Fibroblast of gingiva (primary cell): ENCODE results near the gene FAM120B.

Source experiments
- DNase-seq: peaks from one replicate; pipeline ENCODE4 v3.0.0-alpha.2; 2011; ENCODE audit warnings: low read depth

The FAM120B gene

GRCh38 chr6:170420791-170421776 lies 114.5 kb downstream of the FAM120B start:
- no peak for DNase-seq

- no peak for DNase-seq
Measured at GRCh38 chr6:170421921-170422320, 115.4 kb downstream of the FAM120B start.

DNA sequence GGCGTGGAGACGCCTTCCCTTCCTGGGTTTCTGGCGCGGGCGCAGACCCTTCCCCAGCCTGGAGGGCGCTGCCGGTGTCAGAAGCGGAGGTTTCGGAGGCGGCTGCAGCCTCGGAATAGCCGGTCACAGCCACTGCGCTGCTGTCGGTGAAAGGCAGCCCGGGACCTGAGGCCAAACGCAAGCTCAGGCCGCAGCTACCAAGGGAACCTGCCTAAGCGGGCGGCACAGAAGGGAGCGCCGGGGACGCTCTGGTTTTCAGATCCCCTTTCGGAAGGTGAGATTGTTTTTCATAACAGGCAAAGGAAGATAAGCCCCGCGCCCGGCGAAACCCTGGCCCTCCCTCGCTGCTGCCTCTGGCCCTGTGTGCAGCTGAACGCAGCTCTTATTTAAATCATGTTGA lies 116.5 kb downstream of the FAM120B start:
- DNase-seq, result no peak

DNA sequence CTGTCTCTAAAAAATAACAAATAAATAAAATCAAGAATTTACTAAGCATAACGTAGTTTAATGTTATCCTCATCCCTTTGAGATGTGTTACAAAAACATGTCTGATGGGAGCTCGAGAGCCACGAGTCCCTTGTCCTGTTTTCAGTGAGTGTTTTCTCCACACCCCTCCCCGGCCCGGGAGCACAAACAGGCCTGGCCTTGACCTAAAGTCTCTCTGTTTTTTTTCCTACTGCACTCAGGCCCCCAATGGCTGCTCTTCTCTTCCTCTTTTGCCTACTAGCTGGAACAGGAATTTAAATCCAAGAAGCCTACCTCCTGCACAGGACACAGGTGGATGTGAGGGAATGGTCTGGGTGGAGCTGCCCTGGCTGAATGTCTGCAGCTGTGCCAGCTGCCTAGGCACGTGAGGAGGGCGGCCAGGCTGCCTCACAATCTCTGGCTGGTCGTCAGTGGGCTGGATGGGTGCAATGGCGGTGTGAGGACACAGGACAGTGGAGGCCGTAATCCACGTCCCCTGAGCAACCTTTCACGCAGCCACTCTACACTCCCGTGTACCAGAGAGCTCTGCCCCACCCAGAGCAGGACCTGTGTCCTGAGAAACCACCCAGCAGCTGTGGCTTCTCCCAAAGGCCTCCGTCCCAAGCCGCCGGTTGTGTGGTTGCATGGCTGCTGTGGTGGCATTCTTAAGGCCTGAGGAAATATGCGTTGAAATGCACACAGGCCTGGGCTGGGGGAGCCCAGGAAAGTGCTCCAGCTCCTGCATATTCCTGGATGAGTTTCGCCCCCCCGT lies 117.5 kb downstream of the FAM120B start:
- DNase-seq, result no peak

GRCh38 chr6:170424604-170425126 lies 118.1 kb downstream of the FAM120B start:
- no peak for DNase-seq

DNA sequence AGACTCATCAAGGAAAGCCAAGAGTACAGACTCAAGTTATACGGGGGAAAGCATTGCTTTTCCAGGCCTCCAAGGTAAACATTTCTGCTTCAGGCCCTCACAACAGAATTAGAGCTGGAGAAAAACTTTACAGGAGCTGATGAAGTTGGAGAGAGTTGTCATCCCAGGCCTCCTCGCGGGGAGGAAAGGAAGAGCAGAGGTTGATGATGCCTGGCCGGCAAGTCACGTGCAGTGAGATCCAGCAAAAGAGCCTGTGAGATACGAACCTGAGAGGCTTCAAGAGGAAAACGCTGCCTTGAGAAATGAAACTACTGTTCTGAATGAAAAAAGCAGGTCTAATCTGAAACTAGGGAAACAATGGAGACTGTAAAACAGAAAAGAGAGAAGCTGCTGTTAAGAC lies 122.9 kb downstream of the FAM120B start:
- DNase-seq, result peak; percentile 12

GRCh38 chr6:170433163-170434116 lies 126.9 kb downstream of the FAM120B start:
- no peak for DNase-seq

DNA sequence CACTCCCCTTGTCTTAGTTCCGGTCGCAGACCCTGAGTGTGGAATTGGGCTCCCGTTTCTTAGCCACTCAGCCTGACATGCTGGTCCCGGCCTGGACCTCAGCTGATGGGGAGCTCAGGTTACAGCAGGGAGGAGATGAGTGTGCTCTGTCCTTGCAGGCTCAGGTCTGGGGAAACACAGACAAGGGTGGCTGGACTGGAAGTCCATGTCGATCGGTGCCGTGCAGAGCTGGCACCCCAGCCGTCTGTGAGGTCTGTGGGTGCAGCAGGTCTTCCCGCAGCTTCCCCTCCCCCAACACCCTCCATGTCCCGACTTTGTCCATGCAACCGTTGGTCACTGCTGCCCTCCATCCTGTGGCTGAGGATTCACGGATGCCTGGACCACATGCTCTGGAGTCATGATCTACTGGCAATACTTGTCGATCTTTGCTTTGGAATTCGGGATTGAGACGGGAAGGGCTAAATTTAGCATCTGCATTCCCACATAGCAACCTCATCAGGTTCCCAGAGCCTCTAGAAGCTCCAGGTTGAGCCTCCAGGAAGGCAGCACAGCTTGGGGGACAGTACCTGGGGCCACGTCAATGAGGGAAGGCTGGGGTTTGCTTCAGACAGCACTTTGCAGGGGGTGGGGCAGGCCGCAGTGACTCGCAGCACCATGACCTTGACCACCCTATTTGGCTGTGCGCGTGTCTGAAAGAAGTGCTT lies 127.7 kb downstream of the FAM120B start:
- no peak for DNase-seq

- no peak for DNase-seq
Measured at GRCh38 chr6:170434821-170435155, 128.2 kb downstream of the FAM120B start.

DNA sequence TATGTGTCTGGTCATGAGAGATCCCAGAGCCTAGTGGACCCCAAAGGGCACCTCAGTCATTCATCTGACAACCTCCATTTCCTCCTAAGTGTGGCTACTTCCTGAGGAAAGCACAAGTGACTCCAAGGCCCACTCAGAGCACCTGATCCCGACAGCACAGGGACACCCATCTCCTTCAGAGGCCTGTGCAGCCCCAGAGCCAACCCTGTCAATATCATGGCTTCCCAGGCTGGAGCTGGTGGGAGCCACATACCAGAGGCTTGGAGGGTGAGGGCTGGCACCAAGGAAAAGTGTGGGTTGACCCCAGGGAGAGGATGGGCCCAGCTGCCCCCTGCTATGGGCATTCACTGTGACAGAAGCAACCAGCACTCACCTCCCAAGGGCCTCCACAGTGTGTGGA lies 129.2 kb downstream of the FAM120B start:
- no peak for DNase-seq

- no peak for DNase-seq
Measured at GRCh38 chr6:170436209-170436809, 129.8 kb downstream of the FAM120B start.

- no peak for DNase-seq
Measured at GRCh38 chr6:170437719-170438401, 131.3 kb downstream of the FAM120B start.

DNA sequence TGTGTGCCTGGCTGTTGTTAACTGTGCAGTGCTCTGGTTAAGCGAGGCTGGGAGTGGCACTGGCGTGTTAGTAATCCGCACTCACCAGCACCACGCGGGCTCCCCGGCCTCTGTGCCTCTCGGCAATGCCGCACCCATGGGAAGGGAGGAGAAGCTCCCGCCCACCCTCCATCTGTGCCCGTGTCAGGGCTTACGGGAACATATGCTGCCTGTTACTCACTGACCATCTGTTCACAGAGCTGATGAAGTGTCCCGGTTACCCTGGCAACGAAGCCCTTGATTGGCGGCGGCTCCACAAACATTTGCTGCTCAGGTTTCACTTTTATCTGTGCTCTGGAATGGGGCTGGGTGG lies 131.8 kb downstream of the FAM120B start:
- DNase-seq, result peak; percentile 99

- no peak for DNase-seq
Measured at GRCh38 chr6:170438861-170439260, 132.3 kb downstream of the FAM120B start.

DNA sequence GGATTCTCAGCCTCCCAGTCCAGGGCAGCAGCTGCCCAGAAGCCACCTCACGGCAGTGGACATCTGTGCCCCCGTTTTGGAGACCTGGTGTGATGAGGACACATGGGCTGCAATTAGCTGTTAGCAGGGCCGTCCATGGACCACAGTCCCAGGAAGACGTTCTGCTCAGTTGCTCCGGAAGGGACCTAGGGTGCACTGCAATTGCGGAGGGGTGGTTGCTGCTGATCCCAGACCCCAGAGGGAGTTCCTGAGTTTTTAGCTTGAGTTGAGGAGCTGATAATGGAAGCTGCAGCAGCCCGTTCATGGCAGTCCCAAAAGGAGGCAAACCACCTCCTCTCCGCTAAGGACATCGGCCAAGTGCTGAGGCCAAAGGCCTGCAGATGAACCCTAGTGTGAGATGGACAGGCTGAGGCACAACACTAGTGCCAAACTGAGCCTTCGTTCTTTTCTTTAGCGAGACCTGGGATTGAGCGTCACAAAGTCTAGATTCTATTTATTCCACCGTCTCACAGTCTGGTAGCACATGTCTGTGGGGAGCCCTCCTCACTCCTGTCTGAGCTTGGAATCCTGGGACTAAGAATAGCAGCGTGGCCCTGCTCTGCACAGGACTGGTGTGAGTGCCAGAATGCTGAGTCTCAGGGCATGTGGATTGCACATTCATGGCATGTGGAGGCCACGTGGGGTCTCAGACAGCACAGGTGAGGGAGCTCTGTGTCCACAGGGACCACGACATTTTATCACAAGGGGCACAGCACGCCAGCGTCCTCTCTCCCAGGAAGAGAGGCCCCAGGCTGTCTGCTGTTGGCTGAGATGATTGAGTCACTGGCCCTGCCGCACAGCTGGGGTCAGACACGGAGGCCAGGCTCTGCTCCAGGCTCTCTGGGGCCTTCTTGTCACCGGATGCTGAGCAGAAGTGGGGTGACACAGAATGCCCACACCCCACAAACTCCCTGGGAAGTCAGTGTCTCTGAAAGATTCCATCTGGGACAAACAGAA lies 133.1 kb downstream of the FAM120B start:
- DNase-seq, result no peak

DNA sequence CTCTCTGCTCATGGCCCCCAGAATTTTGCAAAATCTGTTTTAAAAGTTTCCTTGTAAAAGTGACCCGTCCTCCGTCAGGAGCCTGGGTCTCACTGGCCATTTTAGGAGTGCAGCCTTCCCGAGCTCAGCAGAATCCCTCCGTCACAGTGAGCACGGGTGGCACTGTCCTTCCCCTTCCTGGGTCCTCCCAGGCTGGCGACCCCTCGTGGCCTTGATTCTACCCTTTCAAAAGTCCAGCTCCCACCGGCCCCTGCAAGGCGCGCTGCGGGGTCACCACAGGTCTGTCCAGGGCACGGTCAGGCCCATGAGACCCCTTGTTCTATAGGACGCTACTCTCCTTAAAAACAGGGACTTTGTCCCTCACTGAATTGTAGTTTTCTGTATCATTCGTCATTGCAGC lies 133.9 kb downstream of the FAM120B start:
- no peak for DNase-seq

- DNase-seq, result peak; percentile 15
Measured at GRCh38 chr6:170441316-170441715, 134.8 kb downstream of the FAM120B start.

DNA sequence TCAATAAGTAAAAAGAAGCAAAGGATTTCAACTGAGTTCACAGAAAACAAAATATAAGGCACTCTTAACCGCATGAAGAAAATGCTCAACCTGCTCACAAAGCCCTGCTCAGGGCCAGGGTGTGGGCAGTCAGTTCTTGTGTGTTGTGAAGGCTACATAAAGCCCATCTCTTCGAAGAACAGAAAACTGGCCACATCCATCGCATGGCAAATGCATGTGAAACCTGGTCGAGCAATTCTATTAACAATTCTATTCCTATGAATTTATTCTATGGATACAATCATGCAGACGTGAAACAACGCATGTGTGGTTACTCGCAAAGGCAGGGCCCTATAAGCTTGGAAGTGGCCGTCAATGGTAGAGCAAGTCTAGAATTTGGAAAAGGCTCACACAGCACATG lies 136.0 kb downstream of the FAM120B start:
- no peak for DNase-seq

- DNase-seq, result no peak
Measured at GRCh38 chr6:170443151-170443662, 136.6 kb downstream of the FAM120B start.
